22Rv1 (cell line): ENCODE measurements around the gene CHST2.

Experiments used
- CTCF ChIP-seq: fragments of 450-650 bp; IDR thresholded peaks from 2 replicates; pipeline ENCODE4 v1.5.1; 2017; ENCODE audit warnings: mild to moderate bottlenecking
- ZFX ChIP-seq: fragments of 450-650 bp; IDR thresholded peaks from 2 replicates; pipeline ENCODE4 v1.6.1; 2017; ENCODE audit warnings: antibody characterized with exemption, borderline replicate concordance

- TF ChIP-seq CTCF = no peak
- no peak for TF ChIP-seq ZFX
Observed at GRCh38 chr3:143088835-143089234, 30.7 kb upstream of the CHST2 start.
